Neural crest cell (in vitro differentiated cells): Measurements from ENCODE around the gene STPG2. TPM values are rescaled to one million over a fixed set of nuclear protein-coding genes. Genes with fewer than 3 reads are reported as not detected.
"Not testable (repeated sequence)": the region's sequence is repeated elsewhere in the genome, so short reads cannot be mapped to it uniquely, and the experiment has no call there.

ENCODE experiments used
- DNase-seq: peaks from one replicate; pipeline ENCODE4 v3.0.0; 2021; ENCODE audit warnings: low read depth, mixed read lengths, low spot score
- H3K27ac Mint-ChIP-seq: one replicate; pipeline ENCODE4 v1.8.0; 2021; ENCODE audit warnings: mild to moderate bottlenecking, mixed read lengths; ENCODE audit not compliant: unreplicated experiment
- H3K27me3 Mint-ChIP-seq: 2 replicates; pipeline ENCODE4 v1.8.0; 2021; ENCODE audit warnings: low read depth, mild to moderate bottlenecking, mixed read lengths
- H3K36me3 Mint-ChIP-seq: 2 replicates; pipeline ENCODE4 v1.8.0; 2021; ENCODE audit warnings: low read depth, mild to moderate bottlenecking, mixed read lengths
- H3K4me1 Mint-ChIP-seq: 2 replicates; pipeline ENCODE4 v1.8.0; 2021; ENCODE audit warnings: mixed read lengths
- H3K4me3 Mint-ChIP-seq: one replicate; pipeline ENCODE4 v1.8.0; 2021; ENCODE audit warnings: mild to moderate bottlenecking, mixed read lengths
- H3K9me3 Mint-ChIP-seq: 2 replicates; pipeline ENCODE4 v1.8.0; 2021; ENCODE audit warnings: mixed read lengths
- total RNA-seq: library from RNA; stranded (reverse); gene quantifications from 2 replicates; pipeline ENCODE4 v1.2.1, GENCODE V29; 2021
- TF ChIP-seq, protein P1 (sequence below): fragments of 200-600 bp; sonication (generic); conservative IDR thresholded peaks from 2 replicates; pipeline ENCODE4 v1.5.0; 2021; ENCODE audit warnings: antibody characterized with exemption, mild to moderate bottlenecking

STPG2 gene
- total RNA-seq, 1 donor from 2014 or later, result 0.21 TPM

DNA sequence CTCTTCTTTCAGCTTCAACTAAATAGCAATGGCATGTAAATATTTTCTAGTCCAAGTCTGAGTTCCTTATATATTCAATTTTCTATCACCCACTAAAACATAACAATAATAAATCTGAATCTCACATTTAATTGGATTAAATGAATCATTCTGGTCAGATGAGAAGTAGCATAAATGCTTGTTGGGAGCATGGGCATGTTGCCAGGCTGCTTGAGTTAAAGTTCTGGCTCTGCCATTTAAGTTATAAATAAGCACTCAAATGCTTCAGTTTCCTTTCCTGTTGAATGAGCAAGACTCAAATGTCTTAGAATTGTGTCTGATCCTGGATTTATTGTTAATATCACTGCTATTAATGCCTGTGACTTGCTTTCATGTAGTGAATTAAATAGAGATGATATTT is 496.3 kb downstream of the STPG2 start:
- no peak overlapping the region for H3K27ac Mint-ChIP-seq
- TF ChIP-seq, protein P1, sequence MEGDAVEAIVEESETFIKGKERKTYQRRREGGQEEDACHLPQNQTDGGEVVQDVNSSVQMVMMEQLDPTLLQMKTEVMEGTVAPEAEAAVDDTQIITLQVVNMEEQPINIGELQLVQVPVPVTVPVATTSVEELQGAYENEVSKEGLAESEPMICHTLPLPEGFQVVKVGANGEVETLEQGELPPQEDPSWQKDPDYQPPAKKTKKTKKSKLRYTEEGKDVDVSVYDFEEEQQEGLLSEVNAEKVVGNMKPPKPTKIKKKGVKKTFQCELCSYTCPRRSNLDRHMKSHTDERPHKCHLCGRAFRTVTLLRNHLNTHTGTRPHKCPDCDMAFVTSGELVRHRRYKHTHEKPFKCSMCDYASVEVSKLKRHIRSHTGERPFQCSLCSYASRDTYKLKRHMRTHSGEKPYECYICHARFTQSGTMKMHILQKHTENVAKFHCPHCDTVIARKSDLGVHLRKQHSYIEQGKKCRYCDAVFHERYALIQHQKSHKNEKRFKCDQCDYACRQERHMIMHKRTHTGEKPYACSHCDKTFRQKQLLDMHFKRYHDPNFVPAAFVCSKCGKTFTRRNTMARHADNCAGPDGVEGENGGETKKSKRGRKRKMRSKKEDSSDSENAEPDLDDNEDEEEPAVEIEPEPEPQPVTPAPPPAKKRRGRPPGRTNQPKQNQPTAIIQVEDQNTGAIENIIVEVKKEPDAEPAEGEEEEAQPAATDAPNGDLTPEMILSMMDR, result no peak

DNA sequence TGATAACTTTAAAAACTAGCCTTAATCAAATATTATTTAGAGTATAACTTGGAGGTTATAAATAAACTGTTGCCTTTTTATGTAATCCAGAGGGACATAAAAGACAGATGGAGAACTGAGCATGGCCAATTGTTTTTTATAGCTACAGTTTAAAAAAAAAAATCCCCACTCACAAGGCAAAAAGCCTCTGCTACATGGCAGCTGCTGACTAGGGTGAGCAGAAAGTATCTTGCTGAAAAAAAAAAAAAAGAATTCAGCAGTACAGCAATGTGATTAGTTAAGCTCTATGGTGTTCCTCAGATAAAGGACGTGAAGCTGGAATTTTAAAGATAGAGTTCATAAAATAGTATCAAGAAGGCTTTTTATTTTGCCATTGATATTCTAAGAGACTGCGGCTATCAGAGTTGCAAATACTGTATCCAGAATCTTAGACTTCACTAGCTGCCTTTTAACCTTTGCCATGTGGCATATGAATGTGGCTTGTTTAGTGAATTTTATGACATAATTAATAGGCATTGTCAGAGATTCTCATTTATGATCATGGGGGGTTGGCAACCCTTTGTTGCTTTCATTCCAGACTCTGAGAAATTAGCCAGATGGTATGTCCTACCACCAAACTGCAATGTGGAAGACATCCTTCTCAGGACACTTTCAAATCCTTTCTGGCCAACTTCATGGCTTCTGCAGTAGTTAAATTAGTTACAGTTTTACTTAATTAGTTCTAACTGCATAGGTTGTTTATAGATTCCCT is 498.0 kb downstream of the STPG2 start:
- Mint-ChIP-seq H3K36me3 (no peaks in the 10 kb centered on the region), H3K27me3 (no peaks in the 10 kb centered on the region), H3K27ac (no peak overlapping the region), H3K4me1 (no peaks in the 10 kb centered on the region), H3K9me3 (no peaks in the 10 kb centered on the region), H3K4me3 (no peak overlapping the region)
- TF ChIP-seq, protein P1, result no peak
- DNase-seq, result no peak

More for the DNA sequence above, 496.3 kb downstream of the STPG2 start:
- Mint-ChIP-seq H3K4me3 (no peak overlapping the region), H3K27me3 (no peaks in the 10 kb centered on the region), H3K9me3 (no peaks in the 10 kb centered on the region), H3K4me1 (no peaks in the 10 kb centered on the region), H3K36me3 (no peaks in the 10 kb centered on the region)
- no peak for DNase-seq

DNA sequence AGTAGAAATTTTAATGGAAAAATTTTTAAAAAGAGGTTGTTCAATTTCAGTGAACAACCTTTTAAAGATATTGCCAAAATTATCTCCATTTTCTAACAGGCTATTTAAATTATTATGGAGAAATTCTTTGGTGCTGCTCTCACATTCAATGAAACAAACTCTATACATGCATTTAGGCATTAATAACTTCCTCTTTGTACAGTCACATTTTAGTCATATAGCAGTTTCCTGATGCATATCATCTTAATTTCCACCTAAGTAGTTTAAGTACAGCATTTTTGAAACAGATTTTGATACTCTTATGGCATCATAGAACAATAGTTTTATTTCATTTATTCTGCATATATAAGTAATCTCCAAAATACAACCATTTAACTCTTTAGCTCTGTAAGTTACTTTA is 500.1 kb downstream of the STPG2 start:
- Mint-ChIP-seq H3K4me3 (no peak overlapping the region), H3K4me1 (no peaks in the 10 kb centered on the region), H3K27ac (no peak overlapping the region), H3K36me3 (no peaks in the 10 kb centered on the region), H3K27me3 (no peaks in the 10 kb centered on the region), H3K9me3 (no peaks in the 10 kb centered on the region)
- TF ChIP-seq, protein P1, result no peak
- no peak for DNase-seq

DNA sequence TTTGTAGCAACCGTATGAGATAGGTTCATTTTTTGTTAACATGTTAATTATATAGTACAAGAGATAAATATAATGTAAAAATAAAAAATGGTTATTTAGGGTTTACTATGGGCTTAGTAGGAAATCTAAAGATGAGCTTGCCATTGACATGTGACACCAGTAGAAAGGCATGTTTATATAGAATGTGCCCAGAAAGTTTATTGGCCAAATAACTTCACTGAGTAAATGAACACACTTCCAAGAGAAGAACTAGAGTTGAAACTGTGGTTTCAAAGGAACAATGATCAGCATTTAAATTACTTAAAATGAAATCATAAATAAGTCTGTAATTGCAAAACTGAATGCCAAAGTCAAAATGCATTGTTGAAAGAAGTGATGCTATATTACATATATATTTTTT is 503.3 kb downstream of the STPG2 start:
- no peaks in the 10 kb centered on the region for H3K27me3 Mint-ChIP-seq
- no peaks in the 10 kb centered on the region for H3K36me3 Mint-ChIP-seq
- H3K4me3 Mint-ChIP-seq, result no peak overlapping the region
- TF ChIP-seq, protein P1, result no peak
- DNase-seq, result no peak
- H3K27ac Mint-ChIP-seq, result no peak overlapping the region
- peaks cover 3% of the 10 kb centered on the region for H3K9me3 Mint-ChIP-seq
- no peaks in the 10 kb centered on the region for H3K4me1 Mint-ChIP-seq

DNA sequence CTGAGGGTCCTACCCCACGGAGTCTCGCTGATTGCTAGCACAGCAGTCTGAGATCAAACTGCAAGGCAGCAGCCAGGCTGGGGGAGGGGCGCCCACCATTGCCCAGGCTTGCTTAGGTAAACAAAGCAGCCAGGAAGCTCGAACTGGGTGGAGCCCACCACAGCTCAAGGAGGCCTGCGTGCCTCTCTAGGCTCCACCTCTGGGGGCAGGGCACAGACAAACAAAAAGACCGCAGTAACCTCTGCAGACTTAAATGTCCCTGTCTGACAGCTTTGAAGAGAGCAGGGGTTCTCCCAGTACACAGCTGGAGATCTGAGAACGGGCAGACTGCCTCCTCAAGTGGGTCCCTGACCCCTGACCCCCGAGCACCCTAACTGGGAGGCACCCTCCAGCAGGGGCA is 509.4 kb downstream of the STPG2 start:
- not testable (repeated sequence) for H3K27ac Mint-ChIP-seq, H3K27me3 Mint-ChIP-seq, H3K4me3 Mint-ChIP-seq, H3K9me3 Mint-ChIP-seq, H3K36me3 Mint-ChIP-seq, DNase-seq, H3K4me1 Mint-ChIP-seq

DNA sequence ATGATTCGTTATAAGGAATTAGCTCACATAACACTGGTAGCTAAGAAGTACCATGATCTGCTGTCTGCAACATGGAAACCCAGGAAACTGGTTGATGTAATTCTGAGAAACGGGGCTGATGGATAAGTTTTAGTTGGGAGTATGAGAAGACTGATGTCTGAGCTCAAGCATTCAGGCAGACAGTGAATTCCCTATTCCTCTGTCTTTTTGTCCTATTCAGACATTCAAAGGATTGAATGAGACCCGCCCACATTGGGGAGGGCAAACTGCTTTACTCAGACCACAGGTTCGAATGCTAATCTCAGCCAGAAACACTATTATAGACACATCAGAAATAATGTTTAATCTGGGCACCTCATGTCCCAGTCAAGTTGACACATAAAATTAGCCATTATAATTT is 515.5 kb downstream of the STPG2 start:
- H3K27me3 Mint-ChIP-seq, result no peaks in the 10 kb centered on the region
- TF ChIP-seq, protein P1, result no peak
- H3K4me1 Mint-ChIP-seq, result peaks cover 8% of the 10 kb centered on the region
- peaks cover 8% of the 10 kb centered on the region for H3K9me3 Mint-ChIP-seq
- no peak overlapping the region for H3K4me3 Mint-ChIP-seq
- H3K36me3 Mint-ChIP-seq, result no peaks in the 10 kb centered on the region
- no peak for DNase-seq
- no peak overlapping the region for H3K27ac Mint-ChIP-seq
